GM12892 (cell line): ENCODE results near the gene MARCHF10.

Experiments used
- DNase-seq: peaks from one replicate; pipeline ENCODE4 v3.0.0; 2011; ENCODE audit not compliant: insufficient read length
- FAIRE-seq: peaks from 2 replicates; lab custom pipeline; 2011; peaks lifted over from hg19 to GRCh38; lab: Jason Lieb, UNC
- POLR2A ChIP-seq: IDR thresholded peaks from 2 replicates; pipeline ENCODE4 v1.6.1; 2011; ENCODE audit warnings: low read depth, low read length, control low read depth
- POLR2AphosphoS5 ChIP-seq: IDR thresholded peaks from 2 replicates; pipeline ENCODE4 v1.6.1; 2011; ENCODE audit warnings: low read depth, low read length, control low read depth
- TAF1 ChIP-seq: IDR thresholded peaks from 2 replicates; pipeline ENCODE4 v1.6.1; 2011; ENCODE audit warnings: low read depth, mild to moderate bottlenecking, control low read depth, low read length, borderline replicate concordance

MARCHF10 gene

DNA sequence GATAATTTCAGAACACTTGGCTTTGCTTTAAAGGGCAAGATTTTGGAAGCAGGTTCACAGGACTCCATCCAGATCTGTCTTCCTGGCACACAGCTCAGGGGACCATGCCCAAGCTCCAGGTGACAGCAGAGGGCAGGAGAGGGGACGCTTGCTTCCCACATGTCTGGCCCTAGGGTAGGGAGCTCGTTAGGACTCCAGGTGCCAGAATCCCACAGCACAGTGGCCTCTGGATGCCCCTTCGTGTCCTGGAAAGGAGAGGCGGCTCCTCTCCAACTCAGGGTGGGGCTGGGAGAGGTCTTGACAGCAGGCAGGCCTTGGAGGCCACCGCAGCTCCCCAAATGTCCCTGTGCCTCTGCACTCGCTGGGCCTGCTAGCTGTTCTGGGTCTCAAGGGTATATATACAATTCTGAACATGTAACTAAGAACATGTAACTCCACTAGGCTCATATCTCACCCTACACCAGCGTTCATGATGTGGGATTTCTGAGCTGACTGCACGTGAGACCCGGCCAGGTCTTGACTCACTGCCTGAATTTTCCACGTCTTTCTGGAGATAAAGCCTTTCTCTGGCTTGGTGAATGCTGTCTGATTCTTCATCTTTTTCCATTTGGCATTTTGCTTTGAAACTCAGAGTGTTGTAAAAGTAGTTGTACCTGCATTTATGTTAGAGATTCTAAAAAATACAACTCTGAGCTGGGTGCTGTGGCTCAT lies 52.8 kb downstream of the MARCHF10 start:
- TF ChIP-seq TAF1 (no peak), POLR2AphosphoS5 (no peak), POLR2A (no peak)

DNA sequence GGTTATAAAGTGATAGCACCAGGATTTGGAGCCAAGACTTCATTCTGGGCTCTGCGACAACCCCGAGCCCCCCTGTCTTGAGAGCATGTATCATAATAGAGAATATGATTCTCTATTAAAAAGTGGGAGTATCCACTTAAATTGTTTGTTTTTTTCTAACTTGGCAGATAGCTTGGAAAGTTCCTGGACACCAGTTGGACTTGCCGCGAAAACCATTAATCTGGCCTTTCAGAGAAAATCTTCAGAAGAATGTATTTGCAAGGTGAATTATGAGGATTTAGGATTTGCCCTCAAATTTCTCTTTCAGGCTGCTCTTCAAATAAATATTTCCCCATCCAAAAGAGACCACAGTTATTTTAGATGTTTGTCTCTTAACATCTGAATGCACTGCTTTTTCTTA lies 53.5 kb downstream of the MARCHF10 start:
- no peak for DNase-seq
- FAIRE-seq: no peak
- TF ChIP-seq POLR2A (no peak), POLR2AphosphoS5 (no peak), TAF1 (no peak)

More for the DNA sequence above, 52.8 kb downstream of the MARCHF10 start:
- FAIRE-seq: no peak
- DNase-seq: no peak

DNA sequence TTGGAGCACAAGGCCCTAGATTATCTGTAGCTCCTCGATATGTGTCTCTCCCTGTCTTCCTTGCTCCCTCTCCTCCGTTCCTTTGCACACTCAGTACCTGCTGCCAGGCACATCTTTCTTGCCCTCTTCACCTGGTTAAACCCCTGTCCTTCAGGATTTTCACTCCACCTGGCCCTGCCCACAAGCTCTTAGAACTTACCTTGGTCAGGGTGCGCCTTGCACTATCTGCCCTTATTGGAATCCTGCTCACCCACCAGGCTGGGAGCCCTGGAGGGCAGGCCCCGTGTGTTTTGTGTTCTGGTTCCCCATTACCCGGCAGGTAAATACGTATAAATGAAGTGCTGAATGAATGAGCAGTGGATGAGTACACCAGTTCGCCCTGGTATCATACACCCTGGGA lies 54.6 kb downstream of the MARCHF10 start:
- DNase-seq (no peak), FAIRE-seq (no peak)
- TF ChIP-seq POLR2A (no peak), POLR2AphosphoS5 (no peak), TAF1 (no peak)

DNA sequence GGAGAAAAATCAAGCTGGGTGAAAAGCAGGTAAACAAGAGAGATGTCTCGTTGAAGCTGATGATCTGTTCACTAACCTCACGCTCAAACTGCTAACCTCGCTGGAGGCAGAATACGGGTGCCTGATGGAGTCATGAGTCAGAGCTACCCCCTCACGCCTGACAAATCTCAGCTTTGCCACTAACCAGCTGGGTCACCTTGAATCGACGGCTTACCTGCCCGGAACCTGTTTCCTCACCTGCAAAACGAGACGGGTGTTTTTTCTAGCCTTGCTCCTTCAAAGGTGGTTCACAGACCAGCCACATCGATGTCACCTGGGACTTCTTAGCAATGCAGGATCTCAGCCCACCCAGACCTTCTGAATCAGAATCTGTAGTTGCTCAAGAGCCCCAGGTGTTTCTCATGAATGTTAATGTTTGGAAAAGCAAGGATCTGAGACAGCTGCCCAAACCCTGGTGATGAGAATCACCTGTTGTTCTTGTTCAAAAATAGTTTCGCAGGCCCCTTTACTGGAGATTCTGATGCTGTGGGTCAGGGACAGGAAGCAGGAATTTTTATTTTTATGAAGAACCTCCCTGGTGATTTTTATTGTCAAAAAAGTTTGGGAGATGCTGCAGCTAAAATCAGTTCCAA lies 56.9 kb downstream of the MARCHF10 start:
- DNase-seq (no peak), FAIRE-seq (no peak)
- no peak for TF ChIP-seq POLR2AphosphoS5
- no peak for TF ChIP-seq POLR2A
- TF ChIP-seq TAF1: no peak

DNA sequence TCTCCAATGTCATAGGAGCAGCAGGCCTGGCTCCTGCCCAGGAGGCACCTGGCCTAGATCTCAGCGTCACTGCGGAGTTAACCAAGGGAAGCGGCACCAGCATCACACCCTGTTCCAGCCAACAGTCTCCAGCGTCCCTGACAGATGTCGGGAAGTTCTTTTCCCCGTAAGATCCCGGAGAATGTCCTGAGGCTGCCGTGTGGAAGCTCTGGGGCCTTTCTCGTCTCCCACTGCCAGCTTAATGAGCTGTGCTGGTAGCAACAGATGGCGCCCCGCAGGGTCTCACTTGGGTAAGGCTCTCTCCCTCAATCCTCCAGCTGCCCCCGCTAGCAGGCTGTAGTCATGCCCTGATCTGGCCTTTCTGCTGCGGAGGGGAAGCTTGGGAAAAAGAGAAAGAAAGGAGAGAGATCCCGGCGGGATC lies 57.5 kb downstream of the MARCHF10 start:
- TF ChIP-seq TAF1 (no peak), POLR2A (no peak), POLR2AphosphoS5 (no peak)
- no peak for DNase-seq
- no peak for FAIRE-seq

DNA sequence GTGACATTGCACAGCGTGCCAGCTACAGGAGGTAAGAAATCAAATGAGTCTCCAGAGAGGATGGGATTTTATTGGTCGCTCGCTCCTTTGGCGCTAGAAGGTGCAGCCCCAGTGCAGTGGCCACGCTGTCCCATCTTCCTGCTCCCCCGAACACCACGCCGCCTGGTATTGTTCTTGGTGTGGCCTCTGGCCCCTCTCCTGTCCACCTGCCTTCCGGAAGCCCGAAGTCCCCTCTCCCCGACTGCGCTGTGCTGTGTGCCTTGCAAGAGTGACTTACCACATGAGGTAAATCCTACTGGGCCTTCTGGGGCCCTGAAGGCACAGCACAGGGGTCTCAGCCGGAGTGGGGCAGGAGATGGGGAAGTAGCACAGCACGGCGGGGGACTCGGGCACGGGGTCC lies 58.2 kb downstream of the MARCHF10 start:
- FAIRE-seq: no peak
- TF ChIP-seq POLR2AphosphoS5 (no peak), POLR2A (no peak), TAF1 (no peak)
- no peak for DNase-seq

DNA sequence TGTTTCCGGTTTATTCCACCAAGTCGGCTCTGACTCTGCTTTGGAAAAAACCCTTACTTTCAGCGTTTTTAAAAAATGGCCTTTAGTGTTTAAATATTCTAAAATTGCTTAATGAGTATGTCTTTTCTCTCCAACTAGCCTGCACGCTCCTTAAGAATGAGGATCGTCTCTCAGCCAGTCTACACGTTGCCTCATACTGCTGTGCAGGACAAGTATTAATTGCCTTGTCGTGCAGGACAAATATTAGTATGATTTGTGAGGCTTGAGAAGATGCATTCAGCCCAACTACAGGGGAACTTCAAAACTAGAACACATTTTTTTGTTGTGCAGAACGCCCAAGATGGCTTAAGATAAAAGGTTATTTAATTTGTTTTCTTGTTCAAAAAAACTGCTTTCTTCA lies 61.2 kb downstream of the MARCHF10 start:
- no peak for FAIRE-seq
- no peak for DNase-seq

DNA sequence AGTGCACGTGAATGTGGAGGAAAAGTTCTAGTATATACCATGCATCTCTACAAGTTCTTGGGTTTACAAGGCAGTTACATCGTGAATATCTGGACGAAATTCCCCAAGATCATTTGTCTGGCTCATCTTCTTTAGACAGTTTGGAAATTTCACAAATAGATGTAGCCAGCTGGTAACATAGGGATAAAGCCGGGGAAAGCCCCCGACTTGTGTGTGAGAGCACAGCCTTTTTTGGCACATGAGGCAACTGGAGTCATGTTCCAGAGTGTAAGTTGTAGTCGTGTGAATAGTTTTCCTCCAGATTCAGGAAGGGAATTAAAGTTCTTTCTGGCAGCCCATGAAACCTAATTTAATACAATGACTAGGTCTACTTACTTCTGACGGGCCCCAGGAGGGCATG lies 62.3 kb downstream of the MARCHF10 start:
- TF ChIP-seq TAF1 (no peak), POLR2AphosphoS5 (no peak), POLR2A (no peak)
- no peak for FAIRE-seq
- no peak for DNase-seq

More for the DNA sequence above, 61.2 kb downstream of the MARCHF10 start:
- no peak for TF ChIP-seq TAF1
- TF ChIP-seq POLR2A: no peak
- TF ChIP-seq POLR2AphosphoS5: no peak

DNA sequence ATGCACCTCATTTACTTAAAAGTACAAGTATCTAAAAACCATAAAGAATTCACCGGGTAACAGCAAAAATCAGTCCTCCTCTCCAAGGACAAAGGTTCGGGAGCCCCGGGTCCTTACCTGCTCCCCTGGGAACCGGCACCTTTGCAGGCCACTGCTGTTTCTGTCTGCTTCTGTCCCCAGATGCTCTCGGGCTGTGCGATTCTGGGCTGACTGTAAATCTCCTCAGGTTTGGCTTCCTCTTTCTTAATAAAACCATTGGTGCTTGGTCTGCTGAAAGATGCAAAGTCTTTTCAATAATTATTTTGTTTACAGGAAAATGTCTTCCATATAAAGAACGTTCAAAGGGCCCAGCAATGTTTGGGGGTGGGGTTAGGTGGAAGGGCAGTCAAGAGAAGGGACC lies 63.9 kb downstream of the MARCHF10 start:
- TF ChIP-seq POLR2AphosphoS5 (no peak), POLR2A (no peak), TAF1 (no peak)
- FAIRE-seq (no peak), DNase-seq (no peak)

DNA sequence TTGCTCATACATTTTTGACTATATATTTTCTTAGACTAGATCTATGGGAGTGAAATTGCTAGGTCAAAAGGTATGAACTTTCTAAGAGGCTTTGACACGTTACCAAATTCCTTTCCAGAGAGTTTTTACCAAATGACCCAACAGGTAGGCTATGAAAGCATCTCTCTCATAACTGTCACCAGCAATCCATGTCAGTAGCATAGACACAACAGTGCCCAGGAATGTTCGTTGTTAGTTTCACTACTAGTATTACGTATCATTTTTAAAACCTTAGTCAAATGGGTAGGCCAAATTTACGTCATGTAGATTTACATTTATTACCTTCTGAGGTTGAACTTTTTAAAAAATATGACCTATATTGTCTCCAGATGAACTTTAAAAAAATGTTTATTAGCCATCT lies 66.8 kb downstream of the MARCHF10 start:
- no peak for TF ChIP-seq POLR2AphosphoS5
- no peak for TF ChIP-seq TAF1
- TF ChIP-seq POLR2A: no peak
- DNase-seq (no peak), FAIRE-seq (peak; percentile 51)

DNA sequence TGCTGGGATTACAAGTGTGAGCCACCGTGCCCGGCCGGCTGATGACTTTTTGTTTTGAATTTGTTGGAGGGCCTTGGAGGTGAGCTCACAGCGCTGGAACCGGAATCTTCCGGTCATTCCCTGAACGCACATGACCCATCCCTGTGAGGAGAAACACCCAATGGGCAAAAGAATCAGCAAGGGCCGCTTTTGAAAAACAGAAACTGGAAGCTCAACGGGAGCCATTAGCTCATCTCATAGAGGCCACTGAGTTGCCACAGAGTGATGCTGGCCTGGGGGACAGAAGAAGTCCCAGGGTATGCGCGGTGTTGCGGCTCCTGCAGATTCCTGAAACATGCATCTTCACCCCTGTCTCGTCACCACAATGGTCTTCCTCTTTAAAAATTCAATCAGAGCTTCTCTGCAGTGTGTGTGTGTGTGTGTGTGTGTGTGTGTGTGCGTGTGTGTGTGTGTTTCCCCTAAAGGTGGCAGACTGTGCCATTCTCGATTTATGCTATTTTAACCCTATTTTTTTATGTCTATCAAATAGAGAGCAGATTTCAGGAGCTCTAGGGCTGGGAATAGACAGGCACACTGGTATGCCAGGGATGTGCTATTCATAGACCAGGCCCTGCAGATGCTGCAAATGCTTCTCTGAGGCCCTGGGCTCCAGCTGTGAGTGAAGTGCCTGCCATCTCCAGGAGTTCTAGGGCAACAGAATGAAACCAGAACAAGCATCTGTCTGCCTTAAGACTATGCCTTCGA lies 68.3 kb downstream of the MARCHF10 start:
- FAIRE-seq: no peak
- TF ChIP-seq POLR2A: no peak
- TF ChIP-seq POLR2AphosphoS5: no peak
- TF ChIP-seq TAF1: no peak
- DNase-seq: no peak

DNA sequence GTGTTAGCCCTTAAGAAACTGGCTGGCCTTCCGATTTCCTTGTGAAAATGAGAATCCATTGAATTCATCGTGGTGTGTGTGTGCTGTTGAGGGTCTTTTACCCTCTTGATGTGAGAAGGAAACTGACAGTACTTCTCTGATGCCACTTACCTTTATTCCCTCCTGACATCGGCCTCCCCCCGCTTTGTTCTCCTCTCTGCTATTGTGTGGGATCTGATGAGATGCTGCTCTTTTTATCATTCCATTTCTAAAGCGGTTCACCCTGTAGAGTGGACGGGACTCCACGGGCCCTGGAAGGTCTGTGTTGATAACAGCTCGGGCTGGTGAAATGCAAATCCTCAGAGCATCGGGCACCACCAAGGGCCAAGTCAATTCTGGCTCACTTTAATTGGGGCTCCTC lies 69.8 kb downstream of the MARCHF10 start:
- TF ChIP-seq POLR2A (no peak), POLR2AphosphoS5 (no peak), TAF1 (no peak)
- DNase-seq (no peak), FAIRE-seq (no peak)
